VCaP (cell line): ENCODE measurements around the gene PIEZO1.

ENCODE experiments used
- H3K27ac ChIP-seq: fragments of 450-650 bp; 2 replicates; pipeline ENCODE4 v1.5.1; 2017
- CTCF ChIP-seq: fragments of 450-650 bp; conservative IDR thresholded peaks from 2 replicates; pipeline ENCODE4 v1.5.1; 2017; ENCODE audit warnings: mild to moderate bottlenecking, moderate library complexity

PIEZO1 gene

GRCh38 chr16:88753191-88753590 is 31.8 kb downstream of the PIEZO1 start:
- no peak for TF ChIP-seq CTCF

GRCh38 chr16:88752386-88753002 is 32.5 kb downstream of the PIEZO1 start:
- no peak for TF ChIP-seq CTCF
- no peak overlapping the region for H3K27ac ChIP-seq

More at GRCh38 chr16:88753191-88753590, 31.8 kb downstream of the PIEZO1 start:
- H3K27ac ChIP-seq, result no peak overlapping the region

GRCh38 chr16:88750854-88751253 is 34.2 kb downstream of the PIEZO1 start:
- no peak for TF ChIP-seq CTCF
- H3K27ac ChIP-seq, result no peak overlapping the region

- TF ChIP-seq CTCF, result no peak
- no peak overlapping the region for H3K27ac ChIP-seq
Measured at GRCh38 chr16:88749358-88749757, 35.7 kb downstream of the PIEZO1 start.

GRCh38 chr16:88748364-88748763 is 36.7 kb downstream of the PIEZO1 start:
- no peak for TF ChIP-seq CTCF
- H3K27ac ChIP-seq, result no peak overlapping the region

GRCh38 chr16:88747588-88748301 is 37.3 kb downstream of the PIEZO1 start:
- no peak overlapping the region for H3K27ac ChIP-seq
- TF ChIP-seq CTCF, result peak; percentile 41

GRCh38 chr16:88746506-88746905 is 38.5 kb downstream of the PIEZO1 start:
- no peak overlapping the region for H3K27ac ChIP-seq

More at GRCh38 chr16:88746506-88746905, 38.5 kb downstream of the PIEZO1 start:
- TF ChIP-seq CTCF, result no peak
